ENCODE data around the gene NPPC. TPM values are rescaled to one million over a fixed set of nuclear protein-coding genes. Genes with fewer than 3 reads are reported as not detected.

Gene NPPC
- total and polyA plus RNA-seq, 2 of the 8 experiments (the other 6 are each of a cell fraction or from before 2014, with no cell fraction given), result 1.3 to 4.7 TPM

GRCh38 chr2:231907765-231908164 is 18.4 kb downstream of the NPPC start:
- DNase-seq (ENCODE audit: low read depth in 1 of 2, low spot score in 2 of 2), result no peak
- Histone ChIP-seq H4K20me1 (replicated peaks in 1 of 2; ENCODE audit: control insufficient read depth in 1 of 2, insufficient read depth in 2 of 2, low read length in 2 of 2) (peaks cover 0 to 2% of the 10 kb centered on the region in 2 experiments), H2AK5ac (ENCODE audit: low read depth, low read length) (no peak overlapping the region), H3K27me3 (replicated peaks in 1 of 4; ENCODE audit: control insufficient read depth in 3 of 4, extremely low read depth in 1 of 4, insufficient read depth in 3 of 4, low read length in 3 of 4) (no peaks in the 10 kb centered on the region), H3K56ac (replicated peaks; ENCODE audit: insufficient read length, low read depth, low read length) (no peak overlapping the region), H3K79me2 (ENCODE audit: control insufficient read depth in 1 of 2, insufficient read depth in 2 of 2, low read length in 2 of 2) (no peaks in the 10 kb centered on the region), H3K79me1 (ENCODE audit: low read depth, low read length) (no peaks in the 10 kb centered on the region), H4K5ac (ENCODE audit: insufficient read length, low read depth, low read length) (no peak overlapping the region), H3K14ac (ENCODE audit: insufficient read length) (no peak overlapping the region), H3K36me3 (ENCODE audit: control insufficient read depth in 2 of 4, insufficient read depth in 4 of 4, low read length in 3 of 4) (no peaks in the 10 kb centered on the region), H3K4me3 (ENCODE audit: extremely low read depth in 1 of 4, insufficient read depth in 2 of 4, low read depth in 3 of 4, low read length in 4 of 4) (no peak overlapping the region), H3K9me3 (ENCODE audit: insufficient read depth in 2 of 2, low read depth in 1 of 2, low read length in 1 of 2) (no peaks in the 10 kb centered on the region), H3K23ac (ENCODE audit: insufficient read length) (no peak overlapping the region), H2BK20ac (ENCODE audit: low read length) (no peak overlapping the region), H3K27ac (ENCODE audit: low read depth, low read length) (no peak overlapping the region), H2BK120ac (replicated peaks; ENCODE audit: low read depth, low read length) (no peak overlapping the region), H3K4ac (replicated peaks; ENCODE audit: insufficient read length, low read depth, low read length) (no peak overlapping the region), H2BK5ac (ENCODE audit: low read depth, low read length) (no peak overlapping the region), H4K91ac (replicated peaks; ENCODE audit: insufficient read length, low read length) (no peak overlapping the region), H3K9ac (replicated peaks in 1 of 4; ENCODE audit: extremely low read depth in 1 of 4, low read depth in 3 of 4, low read length in 3 of 4) (no peak overlapping the region), H3K23me2 (ENCODE audit: low read depth, low read length) (no peaks in the 10 kb centered on the region), H3K4me1 (replicated peaks in 1 of 4; ENCODE audit: control insufficient read depth in 3 of 4, insufficient read depth in 4 of 4, low read length in 3 of 4) (peaks cover 0 to 6% (median under 1%) of the 10 kb centered on the region in 4 experiments; a peak in 1 of 7 replicates), H2BK15ac (ENCODE audit: low read length) (no peak overlapping the region), H2AFZ (ENCODE audit: low read length) (no peak overlapping the region), H3K4me2 (ENCODE audit: insufficient read depth in 1 of 2, low read depth in 2 of 2, low read length in 2 of 2) (no peak overlapping the region), H4K8ac (ENCODE audit: extremely low read depth, insufficient read depth, low read length) (no peak overlapping the region), H3K18ac (ENCODE audit: extremely low read depth, low read length) (no peak overlapping the region), H2BK12ac (ENCODE audit: low read depth, low read length) (no peak overlapping the region)
- TF ChIP-seq BACH1 (IDR thresholded peaks at IDR 0.05; ENCODE audit: low read length) (no peak), CHD2 (IDR thresholded peaks at IDR 0.05; ENCODE audit: low read length) (no peak), RFX5 (IDR thresholded peaks at IDR 0.05; ENCODE audit: borderline replicate concordance, low read depth, low read length) (no peak), CEBPB (IDR thresholded peaks at IDR 0.05; ENCODE audit: low read depth, low read length) (no peak), POLR2AphosphoS5 (IDR thresholded peaks at IDR 0.05; ENCODE audit: low read depth, low read length) (no peak), SP2 (IDR thresholded peaks at IDR 0.05; ENCODE audit: low read length) (no peak), E2F6 (IDR thresholded peaks at IDR 0.05) (no peak), PHF8 (conservative IDR thresholded peaks at IDR 0.05; ENCODE audit: low read depth, low read length) (no peak)
- no peak for FAIRE-seq
- CTCF ChIA-PET (ENCODE audit: partially characterized antibody), result interaction anchor here (0.6 to 12.2 kb wide), 18 partner anchors 13 to 432 kb away, joined by 3 to 220 read pairs (median 3); partner anchors contain the start of gene NPPC
- WGBS, 2 experiments (ENCODE audit: extremely low coverage in 1 of 2, insufficient coverage in 1 of 2, insufficient read length in 1 of 2, insufficient replicate concordance in 2 of 2, low coverage in 1 of 2, low lambda C conversion rate in 2 of 2, missing lambda C conversion rate in 1 of 2), result 92% methylated on average over 7 of the region's 8 CpGs; no CpG with 5 or more reads in 1 of the 2 experiments
- POLR2A ChIA-PET (ENCODE audit: partially characterized antibody), result interaction anchor here (1.1 kb wide), 1 partner anchor 206 kb away, joined by 3 read pairs; no protein-coding TSS in a partner anchor

All from H1 (cell line).